Dedifferentiated amniotic fluid mesenchymal stem cell (primary cell): ENCODE results near the gene FBXL13.
"Not testable (repeated sequence)": the region's sequence is repeated elsewhere in the genome, so short reads cannot be mapped to it uniquely, and the experiment has no call there.

Experiments used
- DNase-seq: peaks from one replicate; pipeline ENCODE4 v3.0.0-alpha.2; 2016; ENCODE audit errors: extremely low spot score

The FBXL13 gene

DNA sequence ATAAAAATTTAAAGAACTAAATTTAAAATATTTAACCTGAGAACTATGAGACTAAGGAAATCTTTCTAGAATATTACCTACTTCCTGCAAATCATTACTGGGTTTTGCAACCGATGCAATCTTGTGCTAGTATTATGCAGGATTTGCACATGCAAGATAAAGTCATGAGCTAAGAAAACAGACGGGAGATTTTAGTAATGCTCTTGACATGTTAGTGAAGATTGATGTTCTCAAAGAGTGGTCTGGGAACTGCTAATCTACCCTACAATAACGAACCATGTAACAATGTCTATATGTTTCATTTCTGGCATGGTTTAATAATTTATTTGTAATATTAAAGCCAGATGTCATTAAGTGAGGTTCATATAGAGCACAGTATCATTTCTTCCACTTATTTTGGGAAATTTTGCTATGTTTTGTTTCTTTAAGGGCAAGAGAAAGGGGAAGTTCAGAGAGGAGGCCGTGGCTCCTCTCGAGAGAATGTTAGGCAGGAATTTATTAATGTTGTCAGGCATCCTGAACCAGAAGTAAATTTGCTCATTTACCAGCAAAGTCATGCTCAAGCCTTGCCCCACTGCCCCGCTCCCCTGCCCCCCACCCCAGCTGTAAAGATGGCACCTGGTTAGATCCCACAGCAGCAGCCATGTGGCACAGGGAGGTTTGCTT is 139.0 kb downstream of the FBXL13 start:
- no peak for DNase-seq

DNA sequence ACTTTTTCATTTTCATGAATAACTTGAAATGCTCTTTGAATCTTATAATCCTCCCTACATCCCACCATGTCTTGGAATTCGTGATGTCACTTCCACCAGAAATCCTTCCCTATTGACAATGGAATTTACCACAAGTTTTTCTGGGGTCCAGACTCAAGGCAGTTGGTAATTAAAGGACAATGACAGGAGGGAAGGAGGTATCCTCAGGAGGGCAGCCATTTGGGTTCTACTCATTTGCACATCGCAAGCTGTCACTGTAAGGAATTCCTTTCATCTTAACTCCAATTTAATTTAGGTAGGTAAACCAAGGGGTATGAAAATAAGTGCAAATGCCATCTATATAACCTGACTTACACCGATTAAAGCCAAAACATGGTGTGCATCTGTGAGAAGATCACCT is 139.9 kb downstream of the FBXL13 start:
- no peak for DNase-seq

DNA sequence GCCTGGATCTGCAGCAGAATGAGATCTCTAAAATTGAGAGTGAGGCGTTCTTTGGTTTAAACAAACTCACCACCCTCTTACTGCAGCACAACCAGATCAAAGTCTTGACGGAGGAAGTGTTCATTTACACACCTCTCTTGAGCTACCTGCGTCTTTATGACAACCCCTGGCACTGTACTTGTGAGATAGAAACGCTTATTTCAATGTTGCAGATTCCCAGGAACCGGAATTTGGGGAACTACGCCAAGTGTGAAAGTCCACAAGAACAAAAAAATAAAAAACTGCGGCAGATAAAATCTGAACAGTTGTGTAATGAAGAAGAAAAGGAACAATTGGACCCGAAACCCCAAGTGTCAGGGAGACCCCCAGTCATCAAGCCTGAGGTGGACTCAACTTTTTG is 140.4 kb downstream of the FBXL13 start:
- DNase-seq, result no peak

DNA sequence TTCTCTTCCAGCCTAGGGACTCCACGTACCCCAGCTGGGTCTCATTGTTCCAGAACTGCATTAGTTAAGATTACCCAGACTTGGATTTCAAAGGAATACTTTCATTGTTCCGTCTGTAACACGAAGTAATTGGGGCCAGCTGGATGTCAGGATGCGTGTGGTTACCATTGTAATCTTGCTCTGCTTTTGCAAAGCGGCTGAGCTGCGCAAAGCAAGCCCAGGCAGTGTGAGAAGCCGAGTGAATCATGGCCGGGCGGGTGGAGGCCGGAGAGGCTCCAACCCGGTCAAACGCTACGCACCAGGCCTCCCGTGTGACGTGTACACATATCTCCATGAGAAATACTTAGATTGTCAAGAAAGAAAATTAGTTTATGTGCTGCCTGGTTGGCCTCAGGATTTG is 140.8 kb downstream of the FBXL13 start:
- peak; percentile 90 for DNase-seq

DNA sequence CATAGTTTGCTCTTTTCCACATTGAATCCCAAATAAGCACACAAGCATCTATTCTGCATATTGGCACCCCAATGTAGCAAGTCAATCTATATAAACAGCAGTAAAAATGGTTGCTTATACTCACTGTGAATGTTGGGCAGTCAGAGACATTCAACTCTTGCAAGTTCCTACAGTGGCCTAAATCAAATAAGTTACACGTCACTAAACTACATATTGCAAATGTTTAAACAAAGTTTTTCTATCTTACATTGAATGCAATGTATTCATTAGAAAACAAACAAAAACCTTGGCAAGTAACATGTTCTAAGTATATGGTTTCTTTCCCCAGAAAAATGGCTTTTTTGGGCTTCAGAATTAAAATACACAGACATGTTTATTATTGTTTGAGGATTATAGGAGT is 142.8 kb downstream of the FBXL13 start:
- DNase-seq, result no peak

DNA sequence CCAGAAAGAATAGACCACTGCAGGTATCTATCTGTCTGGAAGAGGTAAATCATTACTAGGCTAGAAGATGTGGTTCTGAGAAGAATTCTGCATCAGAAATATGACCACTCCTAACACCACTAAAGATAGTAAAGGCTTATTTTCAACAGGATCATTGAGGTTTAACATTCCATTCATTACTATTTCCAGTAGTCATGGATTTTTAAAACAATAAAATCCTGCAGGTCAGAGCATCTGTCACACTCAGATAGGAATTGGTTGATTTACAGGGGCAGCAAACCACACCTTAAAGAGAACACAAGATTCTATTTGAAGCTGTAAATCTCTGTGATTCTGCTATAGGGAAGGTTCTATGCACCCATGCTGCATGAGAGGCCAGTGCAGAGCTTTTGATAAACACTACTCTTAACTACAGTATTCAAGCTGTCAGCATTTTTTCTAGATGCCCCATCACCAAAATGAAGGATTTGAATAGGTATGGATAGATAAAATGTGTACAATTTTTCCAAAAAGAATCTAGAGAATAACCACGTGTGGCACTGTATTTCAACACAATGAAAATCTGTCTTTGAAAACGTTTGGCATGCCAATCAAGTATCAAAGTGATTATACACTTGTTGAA is 147.2 kb downstream of the FBXL13 start:
- no peak for DNase-seq

DNA sequence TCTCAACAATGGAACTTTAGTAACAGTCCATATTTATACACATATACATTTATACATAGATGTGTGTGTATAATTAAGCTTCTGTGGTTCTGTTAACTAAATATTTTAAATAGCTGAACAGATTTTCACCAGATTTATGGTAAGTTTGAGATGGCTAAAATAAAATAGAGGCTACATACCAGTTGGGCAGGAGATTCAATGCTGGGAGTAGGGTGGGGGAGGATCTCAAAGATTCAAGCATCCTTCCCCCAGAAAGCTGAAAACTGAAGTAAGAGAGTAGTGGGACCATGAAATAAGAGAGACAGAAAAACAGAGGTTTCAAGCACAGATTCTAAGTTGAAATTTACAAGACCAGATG is 147.8 kb downstream of the FBXL13 start:
- no peak for DNase-seq

DNA sequence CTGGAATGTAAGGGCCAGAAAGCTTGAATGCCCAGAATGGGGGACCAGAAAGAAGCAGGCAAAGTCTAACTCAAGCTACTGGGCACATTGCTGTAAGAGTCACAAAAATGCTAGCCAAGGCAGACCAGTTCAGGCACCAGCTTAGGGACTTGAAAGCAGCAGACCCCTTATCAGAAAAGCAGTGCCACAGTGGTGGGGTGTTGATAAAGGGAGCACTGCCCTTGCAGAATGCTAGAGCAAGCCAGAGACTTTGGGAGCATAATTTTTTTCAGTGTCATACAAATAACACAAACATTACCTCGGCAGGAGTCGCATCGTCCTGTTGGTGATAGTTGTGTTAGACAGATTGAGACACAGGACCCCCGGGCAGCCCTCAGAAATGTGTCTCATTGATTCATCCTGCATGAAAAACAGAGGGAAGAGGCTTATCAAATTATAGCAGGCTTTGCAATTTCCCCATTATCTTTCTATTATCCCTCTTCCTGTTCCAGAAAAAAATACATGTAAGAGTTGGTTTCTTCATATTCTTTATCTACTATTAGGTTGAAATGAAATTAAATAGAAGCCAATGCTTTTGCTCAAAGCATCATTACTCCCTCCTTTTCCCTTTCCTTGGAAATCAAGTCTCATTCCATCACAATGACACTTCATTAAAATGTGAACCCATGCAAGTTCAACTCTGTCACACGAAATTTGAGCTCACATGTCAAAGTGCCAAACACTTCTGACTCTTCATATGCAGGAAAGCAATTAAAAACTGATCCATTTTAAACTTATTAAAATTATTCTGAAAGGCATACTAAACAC is 148.4 kb downstream of the FBXL13 start:
- no peak for DNase-seq

DNA sequence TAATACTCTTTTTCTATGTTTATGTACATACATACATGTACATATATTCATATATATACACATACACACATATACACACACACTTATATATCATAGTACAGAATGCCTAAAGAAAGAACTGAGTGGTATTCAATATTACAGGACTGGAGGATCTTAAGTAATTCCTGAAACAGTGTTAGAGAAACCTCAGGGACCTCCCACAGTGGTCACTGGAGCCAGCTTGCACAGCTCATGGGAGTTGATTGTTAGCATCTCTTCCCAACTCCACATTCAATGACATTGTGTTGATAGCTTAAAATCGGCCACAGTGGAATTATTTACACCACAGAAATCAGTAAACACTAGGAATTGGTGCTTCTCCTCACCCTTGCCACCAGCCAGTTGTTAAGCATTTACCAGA is 155.8 kb downstream of the FBXL13 start:
- no peak for DNase-seq

DNA sequence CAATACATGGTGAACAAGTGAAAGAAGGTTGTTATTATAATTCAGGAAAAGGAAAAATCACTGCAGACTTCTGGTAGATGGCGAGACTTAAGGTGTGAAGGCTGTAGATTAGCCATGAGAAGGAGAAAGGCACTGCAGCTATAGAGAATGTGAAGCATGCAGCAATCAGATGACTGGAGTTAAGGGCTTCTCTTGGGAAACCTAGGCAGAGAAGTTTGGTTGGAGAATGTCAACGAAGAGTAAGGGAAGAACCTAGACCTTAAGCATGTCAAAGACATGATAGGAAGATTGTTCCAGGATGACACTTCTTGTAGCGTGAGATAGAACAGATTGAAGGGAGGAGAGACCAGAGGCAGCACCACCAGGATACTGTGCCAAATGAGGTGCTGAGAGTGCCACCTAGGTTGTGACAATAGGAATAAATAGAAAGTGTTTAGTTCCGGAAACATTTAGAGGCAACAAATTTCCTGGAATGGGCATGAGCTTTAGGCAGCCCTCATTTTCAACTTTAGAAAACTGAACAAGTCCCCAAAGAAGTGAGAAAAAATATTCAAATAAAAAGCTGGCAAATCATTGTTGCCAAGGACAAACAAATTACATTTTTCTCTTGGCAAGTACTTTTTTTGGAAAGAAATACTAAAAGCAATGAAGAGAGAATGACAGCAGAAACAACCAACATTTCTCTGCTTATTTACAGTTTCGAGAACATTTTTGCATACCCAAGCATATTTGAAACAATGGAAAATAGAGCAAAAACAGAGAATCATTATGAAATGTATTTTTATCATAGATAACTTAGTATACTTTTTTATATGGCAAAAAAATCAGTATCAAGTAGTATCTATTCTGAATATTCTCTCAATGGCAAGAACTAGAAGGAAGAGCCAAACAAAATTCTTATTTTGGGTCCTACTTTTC is 156.9 kb downstream of the FBXL13 start:
- no peak for DNase-seq

DNA sequence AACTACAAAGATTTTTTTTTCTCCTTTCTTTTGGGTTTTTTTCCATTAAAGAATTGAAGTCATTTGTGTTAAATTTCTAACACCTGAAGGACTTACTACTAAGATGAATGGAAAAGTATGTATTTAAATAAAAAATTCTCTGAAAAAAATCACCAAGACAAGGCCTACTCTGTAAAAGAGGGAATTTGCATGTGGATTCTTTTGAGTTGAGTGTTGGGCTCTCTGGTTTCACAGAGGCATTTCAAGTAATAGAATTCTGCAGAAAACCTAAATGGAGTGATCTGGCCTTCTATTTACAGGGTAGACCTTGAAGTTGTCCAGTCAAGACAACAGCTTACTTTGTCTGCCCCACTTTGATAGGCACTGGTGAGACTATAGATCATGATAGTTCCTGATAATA is 157.7 kb downstream of the FBXL13 start:
- DNase-seq, result no peak

DNA sequence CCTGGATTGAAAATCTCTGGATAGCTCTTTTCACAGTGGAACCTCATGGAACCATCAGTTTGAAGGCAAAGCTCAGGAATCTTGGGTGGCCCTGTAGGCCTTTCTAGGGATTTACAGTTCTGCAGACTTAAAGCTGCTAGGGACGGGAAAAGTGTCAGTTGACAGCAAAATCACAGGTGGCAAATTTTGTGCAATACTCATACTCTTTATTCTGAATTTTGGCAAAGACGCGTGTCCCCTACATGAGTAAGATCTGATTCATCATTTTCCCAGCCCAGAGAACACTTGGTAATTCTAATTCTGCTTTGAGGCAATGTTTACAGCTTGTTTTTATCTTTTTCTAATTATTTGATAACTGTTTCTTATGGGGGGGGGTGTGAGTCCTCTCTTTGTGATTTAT is 158.2 kb downstream of the FBXL13 start:
- DNase-seq, result peak; percentile 30

DNA sequence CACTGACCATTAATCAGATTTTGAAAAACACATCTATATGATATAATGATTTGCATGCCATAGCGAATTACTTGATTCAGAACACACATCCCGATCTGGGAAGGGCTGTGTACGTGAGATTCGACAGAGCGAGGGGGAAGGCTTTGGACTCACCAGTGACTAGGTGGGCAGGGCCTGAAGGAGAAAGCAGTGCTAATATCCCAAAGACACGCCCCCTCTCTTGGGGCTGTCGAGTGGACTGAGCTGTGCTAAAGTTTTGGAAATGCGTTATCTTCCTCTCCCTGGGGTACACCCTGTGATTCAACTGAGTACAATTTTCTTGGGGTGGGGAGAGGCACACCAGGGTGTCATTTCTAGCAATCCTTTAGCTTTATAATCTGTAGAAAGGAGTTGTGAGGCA is 160.0 kb downstream of the FBXL13 start:
- no peak for DNase-seq

DNA sequence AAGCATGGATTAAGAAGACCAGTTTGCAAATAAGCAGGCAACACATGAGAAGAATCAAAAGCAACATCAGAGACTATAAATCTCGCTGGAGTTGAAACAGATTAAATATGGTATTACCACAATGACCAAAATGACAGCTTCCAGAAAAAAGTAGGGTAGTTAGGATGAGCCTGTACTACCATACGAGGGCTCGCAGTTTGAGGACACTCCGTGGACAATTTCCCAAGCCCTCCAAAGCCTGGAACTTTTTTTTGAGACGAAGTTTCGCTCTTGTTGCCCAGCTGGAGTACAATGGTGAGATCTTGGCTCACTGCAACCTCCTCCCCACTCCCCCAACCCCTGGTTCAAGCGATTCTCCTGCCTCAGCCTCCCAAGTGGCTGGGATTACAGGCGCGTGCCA is 160.8 kb downstream of the FBXL13 start:
- no peak for DNase-seq

DNA sequence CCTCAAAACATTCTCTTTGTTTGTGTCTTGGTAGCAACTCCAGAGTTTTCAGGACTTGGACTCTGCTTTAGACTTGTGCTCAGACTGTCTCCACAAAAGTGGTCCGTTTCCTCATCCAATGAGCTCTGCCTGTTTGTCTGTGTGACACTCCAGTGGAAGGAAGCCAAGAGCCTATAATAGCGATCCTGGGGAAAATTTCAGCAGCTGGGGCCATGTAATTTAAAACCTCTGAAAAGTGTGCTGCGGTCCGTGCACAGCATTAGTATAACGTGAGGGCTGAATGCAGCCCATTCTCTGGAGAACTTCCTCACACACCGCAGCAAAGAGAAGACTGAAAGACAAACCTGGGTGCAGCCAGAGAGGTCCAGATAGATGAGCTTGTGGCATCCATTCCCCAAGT is 161.9 kb downstream of the FBXL13 start, which contains the start of gene LRRC17:
TSS of gene LRRC17 (plus strand) at position 259 of the 400 bp plus-strand sequence. CDS start 20,914 bp downstream, outside the sequence.
- DNase-seq, result peak; percentile 72

DNA sequence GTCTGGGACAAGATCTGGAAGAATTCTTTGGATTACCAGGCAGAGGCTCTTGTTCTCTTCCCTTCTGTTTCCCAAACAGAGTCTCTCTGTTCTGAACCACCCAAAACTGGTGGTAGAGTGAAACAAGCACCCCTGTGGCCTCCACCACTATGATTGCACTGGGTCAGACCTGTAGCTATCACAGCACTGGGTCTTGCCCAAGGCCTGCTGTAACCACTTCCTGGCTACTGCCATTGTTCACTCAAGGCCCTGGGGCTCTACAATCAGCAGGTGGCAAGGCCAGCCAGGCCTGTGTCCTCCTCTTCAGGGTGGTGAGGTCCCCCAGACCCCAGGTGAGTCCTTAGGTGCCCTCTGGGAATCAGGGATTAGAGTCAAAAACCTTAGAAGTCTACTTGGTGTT is 165.9 kb downstream of the FBXL13 start:
- DNase-seq, result no peak

DNA sequence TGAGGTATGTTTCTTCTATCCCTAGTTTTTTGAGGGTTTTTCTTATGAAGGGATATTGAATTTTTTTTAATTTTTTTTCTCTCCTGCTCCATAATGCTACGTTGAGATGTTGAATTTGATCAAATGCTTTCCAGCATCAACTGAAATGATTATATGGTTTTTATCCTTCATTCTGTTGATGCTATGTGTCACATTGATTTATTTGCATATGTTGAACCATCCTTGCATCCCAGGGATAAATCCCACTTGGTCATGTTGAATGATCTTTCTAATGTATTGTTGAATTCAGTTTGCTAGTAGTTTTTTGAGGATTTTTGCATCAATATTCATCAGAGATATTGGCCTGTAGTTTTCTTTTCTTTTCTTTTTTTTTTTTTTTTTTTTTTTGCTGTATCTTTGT is 171.0 kb downstream of the FBXL13 start:
- not testable (repeated sequence) for DNase-seq

DNA sequence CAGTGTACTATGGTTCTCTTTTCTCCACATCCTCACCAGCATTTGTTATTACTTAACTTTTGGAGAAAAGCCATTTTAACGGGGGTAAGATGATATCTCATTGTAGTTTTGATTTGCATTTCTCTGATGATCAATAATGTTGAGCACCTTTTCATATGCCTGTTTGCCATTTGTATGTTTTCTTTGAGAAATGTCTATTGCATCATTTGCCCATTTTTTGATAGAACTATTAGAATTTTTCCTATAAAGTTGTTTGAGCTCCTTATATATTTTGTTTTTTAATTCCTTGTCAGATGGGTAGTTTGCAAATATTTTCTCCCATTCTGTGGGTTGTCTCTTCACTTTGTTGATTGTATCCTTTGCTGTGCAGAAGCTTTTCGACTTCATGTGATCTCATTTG is 172.5 kb downstream of the FBXL13 start:
- DNase-seq, result not testable (repeated sequence)

DNA sequence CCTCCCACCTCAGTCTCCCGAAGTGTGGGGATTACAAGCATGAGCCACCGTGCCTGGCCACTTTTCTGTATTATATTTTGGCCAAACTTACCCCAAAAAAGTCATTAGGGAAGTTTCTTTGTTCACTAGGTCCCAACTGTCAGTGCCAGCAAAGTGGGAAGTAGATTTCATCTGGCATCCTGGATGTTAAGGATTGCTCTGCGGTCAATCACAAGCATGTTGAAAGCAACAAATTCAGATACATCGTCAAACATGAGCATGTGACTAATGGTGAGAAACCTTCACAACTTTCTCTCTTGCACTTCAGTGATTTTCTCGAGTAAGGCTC is 176.1 kb downstream of the FBXL13 start:
- no peak for DNase-seq

DNA sequence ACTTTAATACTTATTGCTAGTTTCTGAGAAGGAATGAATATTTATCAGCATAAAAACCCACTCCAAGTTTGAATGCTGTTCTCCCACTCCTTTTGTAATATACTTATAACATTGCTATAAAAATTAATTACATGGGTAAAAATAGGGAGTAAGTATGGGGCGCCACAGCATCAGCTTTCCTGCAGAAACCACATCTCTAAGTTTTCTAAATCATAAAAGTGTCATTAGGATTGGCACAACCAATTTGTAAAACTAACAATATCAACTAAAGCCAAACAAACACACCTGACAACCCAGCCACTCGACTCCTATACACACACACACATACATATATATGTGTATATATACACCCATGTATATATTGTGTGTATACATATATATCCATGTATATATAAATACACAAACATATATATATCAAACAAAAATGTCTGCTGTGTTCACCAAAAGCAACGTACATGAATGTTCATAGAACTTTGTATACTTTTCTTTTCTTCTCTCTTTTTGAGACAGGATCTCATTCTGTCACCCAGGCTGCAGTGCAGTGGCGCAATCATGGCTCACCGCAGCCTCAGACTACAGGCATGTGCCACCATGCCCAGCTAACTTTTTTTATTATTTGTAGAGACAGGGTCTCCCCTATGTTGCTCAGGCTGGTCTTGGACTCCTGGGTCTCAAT is 176.6 kb downstream of the FBXL13 start:
- DNase-seq, result no peak

DNA sequence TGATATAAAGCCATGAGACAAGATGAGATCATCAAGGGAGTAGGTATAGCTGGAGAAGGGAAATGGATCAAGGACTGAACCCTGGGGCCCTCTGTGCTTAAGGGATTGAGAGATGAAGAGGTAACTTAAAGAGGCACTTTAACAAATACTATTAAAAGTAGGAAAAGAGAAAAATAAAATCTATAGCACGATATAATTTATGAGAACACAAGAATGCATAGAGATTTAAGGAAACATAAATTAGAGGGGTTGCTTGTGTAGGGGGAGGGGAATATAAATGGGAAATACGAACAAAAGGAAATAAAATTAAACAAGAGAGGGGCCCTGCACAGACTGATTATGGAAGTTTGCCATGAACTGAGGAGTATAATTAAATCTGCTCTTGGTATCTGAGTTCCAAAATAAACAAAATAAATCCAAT is 177.4 kb downstream of the FBXL13 start:
- no peak for DNase-seq
